Right renal pelvis (tissue), 4 donors: ENCODE results near the gene MCTP1. TPM values are rescaled to one million over a fixed set of nuclear protein-coding genes. Genes with fewer than 3 reads are reported as not detected.

Experiments
- DNase-seq, 4 donors: peaks; one replicate each; pipeline ENCODE4 v3.0.0-alpha.2; 2013; ENCODE audit warnings: low read depth in 4 of 4, low spot score in 3 of 4, missing footprints in 1 of 4
- polyA plus RNA-seq, 4 donors: library from polyadenylated mRNA; unstranded; fragments of 120-200 nt; gene quantifications; one replicate each; pipeline ENCODE4 v1.2.1, GENCODE V29; 2013; ENCODE audit not compliant: insufficient read length in 4 of 4

Gene MCTP1
- polyA plus RNA-seq, 4 donors = 4.5 to 7.3 (median 6.1) TPM

- DNase-seq = no peak
Measured at GRCh38 chr5:94788527-94788926, 496.4 kb downstream of the MCTP1 start.

- DNase-seq = no peak
Measured at GRCh38 chr5:94784536-94785505, 500.1 kb downstream of the MCTP1 start.

GRCh38 chr5:94782383-94782782 lies 502.5 kb downstream of the MCTP1 start:
- DNase-seq = no peak

GRCh38 chr5:94779684-94780083 lies 505.2 kb downstream of the MCTP1 start:
- no peak for DNase-seq

- no peak for DNase-seq
Measured at GRCh38 chr5:94778732-94779131, 506.2 kb downstream of the MCTP1 start.

- no peak for DNase-seq
Measured at GRCh38 chr5:94778299-94778698, 506.6 kb downstream of the MCTP1 start.

GRCh38 chr5:94777056-94777880 lies 507.6 kb downstream of the MCTP1 start:
- no peak for DNase-seq

- no peak for DNase-seq
Measured at GRCh38 chr5:94776167-94776566, 508.7 kb downstream of the MCTP1 start.

- DNase-seq = no peak
Measured at GRCh38 chr5:94775088-94775487, 509.8 kb downstream of the MCTP1 start.

GRCh38 chr5:94771742-94772141 lies 513.2 kb downstream of the MCTP1 start:
- no peak for DNase-seq

- DNase-seq = no peak
Measured at GRCh38 chr5:94769996-94770395, 514.9 kb downstream of the MCTP1 start.

- no peak for DNase-seq
Measured at GRCh38 chr5:94761786-94762185, 523.1 kb downstream of the MCTP1 start.

GRCh38 chr5:94761055-94761454 lies 523.8 kb downstream of the MCTP1 start:
- DNase-seq = no peak

- DNase-seq = no peak
Measured at GRCh38 chr5:94759961-94760360, 524.9 kb downstream of the MCTP1 start.

GRCh38 chr5:94759022-94759421 lies 525.9 kb downstream of the MCTP1 start:
- no peak for DNase-seq

GRCh38 chr5:94754824-94755223 lies 530.1 kb downstream of the MCTP1 start:
- DNase-seq = no peak

- DNase-seq = no peak
Measured at GRCh38 chr5:94751460-94751859, 533.4 kb downstream of the MCTP1 start.

- no peak for DNase-seq
Measured at GRCh38 chr5:94750681-94751080, 534.2 kb downstream of the MCTP1 start.

GRCh38 chr5:94749042-94749441 lies 535.9 kb downstream of the MCTP1 start:
- no peak for DNase-seq

- DNase-seq = no peak
Measured at GRCh38 chr5:94748212-94748611, 536.7 kb downstream of the MCTP1 start.

- DNase-seq = no peak
Measured at GRCh38 chr5:94747371-94747770, 537.5 kb downstream of the MCTP1 start.

- DNase-seq = no peak
Measured at GRCh38 chr5:94746731-94747124, 538.2 kb downstream of the MCTP1 start.
